Psoas muscle (tissue), 8 donors: ENCODE data around the gene ANKRD53. TPM values are rescaled to one million over a fixed set of nuclear protein-coding genes. Genes with fewer than 3 reads are reported as not detected.

Experiments
- ATAC-seq, 4 donors: fragments of 200-7000 bp; cut with Tn5 transposase; one replicate each; pipeline ENCODE4 v1.9.1; 2020; ENCODE audit warnings: moderate library complexity in 3 of 4, mild to moderate bottlenecking in 2 of 4
- DNase-seq, 2 donors: peaks; one replicate each; pipeline ENCODE4 v3.0.0-alpha.2; 2020
- H3K27ac ChIP-seq: fragments of 200-600 bp; one replicate; pipeline ENCODE4 v1.8.0; 2022
- H3K27me3 ChIP-seq, 3 donors: fragments of 200-600 bp in 1 of 3; one replicate each; pipeline versions ENCODE4 v1.6.1 to v1.8.0; 2013 to 2022; ENCODE audit warnings: low read length in 2 of 3, mild to moderate bottlenecking in 2 of 3, moderate library complexity in 1 of 3; ENCODE audit not compliant: insufficient read depth in 3 of 3
- H3K36me3 ChIP-seq, 2 donors: fragments of 200-600 bp in 1 of 2; one replicate each; pipeline versions ENCODE4 v1.6.1 to v1.8.0; 2013 to 2022; ENCODE audit warnings: low read depth in 1 of 2, mild to moderate bottlenecking in 1 of 2, moderate library complexity in 1 of 2; ENCODE audit not compliant: insufficient read depth in 1 of 2
- H3K4me1 ChIP-seq: fragments of 200-600 bp; one replicate; pipeline ENCODE4 v1.8.0; 2022
- H3K4me3 ChIP-seq: fragments of 200-600 bp; one replicate; pipeline ENCODE4 v1.8.0; 2022; ENCODE audit warnings: mild to moderate bottlenecking
- H3K9me3 ChIP-seq: fragments of 200-600 bp; one replicate; pipeline ENCODE4 v1.8.0; 2022
- WGBS, 3 donors: extraction: QIAGEN DNeasy Blood & Tissue Kit; methylation state at CpG; one replicate each; pipeline versions ENCODE4 v1.1.6 to v1.1.7; 2013; 5-methylcytosine and 5-hydroxymethylcytosine counted together
- intact Hi-C, 2 donors: fragments of 100-400 bp; cut with DNase I; formaldehyde crosslinking; loops; one replicate each; pipeline versions ENCODE4 v1.11.0 to v1.14.2; 2022
- polyA plus RNA-seq, 3 donors: library from polyadenylated mRNA; stranded (reverse); fragments of 200-250 nt; gene quantifications; one replicate each; pipeline ENCODE4 v1.2.3, GENCODE V29; 2013
- total RNA-seq, 4 donors: library from RNA; stranded (reverse); fragmentation: NEBNext Ultra II Directional in 2 of 4; extraction: Animal tissue kit (Norgen Biotek cat#: 25700) in 2 of 4; gene quantifications; one replicate each; pipeline versions ENCODE4 v1.2.1 to v1.2.4, GENCODE V29; 2021 to 2023
- TF ChIP-seq, protein P1 (sequence below): fragments of 200-600 bp; IDR thresholded peaks from one replicate; pipeline ENCODE4 v1.8.0; 2022; ENCODE audit warnings: antibody characterized with exemption
- donor health status: healthy with polysubstance abuse.
- donor health status: DM: no; HTN: no; CAD: no; lungs with moderate emphysema.
- donor health status: Bipolar disorder and iron deficiency.
- donor health status: healthy.
- donor health status: DM: yes; HTN: yes; CAD: no.
- donor health status: DM: no; HTN: no; CAD: no.
- donor health status: DM: no; HTN: no; CAD: no.
- donor health status: DM: yes; HTN: yes; CAD: no.

Gene ANKRD53
- total and polyA plus RNA-seq, 7 donors, result 0.15 to 0.77 (median 0.40) TPM

DNA sequence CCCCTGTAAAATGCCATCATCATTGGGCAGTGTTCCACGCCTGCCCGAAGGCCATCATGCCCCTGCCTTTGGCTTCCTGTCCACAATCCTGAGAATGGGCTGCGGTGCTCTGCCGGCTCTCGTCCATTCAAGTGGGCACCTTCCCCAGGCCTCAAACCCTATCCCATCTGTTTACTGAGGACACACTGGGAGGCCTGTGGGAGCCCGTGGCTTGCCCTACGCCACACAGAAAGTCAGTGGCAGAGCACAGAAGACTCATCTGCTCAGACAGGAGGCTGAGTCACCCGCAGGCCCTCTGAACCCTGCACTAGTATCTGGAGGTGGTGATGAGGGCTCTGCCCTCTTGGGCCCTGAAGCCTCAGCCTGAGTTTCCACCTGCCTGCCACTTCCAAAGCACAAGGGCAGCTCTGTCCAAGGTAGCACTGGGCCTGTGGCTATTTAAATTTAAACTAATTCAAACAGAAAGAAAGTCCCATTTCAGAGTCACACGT is 19.1 kb upstream of the ANKRD53 start:
- no peaks in the 10 kb centered on the region for H3K4me1 ChIP-seq
- no peaks in the 10 kb centered on the region for H3K36me3 ChIP-seq
- no peak overlapping the region for H3K4me3 ChIP-seq
- DNase-seq (no peak), ATAC-seq (no peak)
- 92 to 95% (median 94%) methylated on average over 9 of the region's 9 CpGs for WGBS, 3 donors
- intact Hi-C loops, result no loop called here
- no peaks in the 10 kb centered on the region for H3K9me3 ChIP-seq
- H3K27ac ChIP-seq, result no peak overlapping the region
- peaks cover 0 to 22% (median 0%) of the 10 kb centered on the region in 3 donors for H3K27me3 ChIP-seq
- TF ChIP-seq, protein P1, sequence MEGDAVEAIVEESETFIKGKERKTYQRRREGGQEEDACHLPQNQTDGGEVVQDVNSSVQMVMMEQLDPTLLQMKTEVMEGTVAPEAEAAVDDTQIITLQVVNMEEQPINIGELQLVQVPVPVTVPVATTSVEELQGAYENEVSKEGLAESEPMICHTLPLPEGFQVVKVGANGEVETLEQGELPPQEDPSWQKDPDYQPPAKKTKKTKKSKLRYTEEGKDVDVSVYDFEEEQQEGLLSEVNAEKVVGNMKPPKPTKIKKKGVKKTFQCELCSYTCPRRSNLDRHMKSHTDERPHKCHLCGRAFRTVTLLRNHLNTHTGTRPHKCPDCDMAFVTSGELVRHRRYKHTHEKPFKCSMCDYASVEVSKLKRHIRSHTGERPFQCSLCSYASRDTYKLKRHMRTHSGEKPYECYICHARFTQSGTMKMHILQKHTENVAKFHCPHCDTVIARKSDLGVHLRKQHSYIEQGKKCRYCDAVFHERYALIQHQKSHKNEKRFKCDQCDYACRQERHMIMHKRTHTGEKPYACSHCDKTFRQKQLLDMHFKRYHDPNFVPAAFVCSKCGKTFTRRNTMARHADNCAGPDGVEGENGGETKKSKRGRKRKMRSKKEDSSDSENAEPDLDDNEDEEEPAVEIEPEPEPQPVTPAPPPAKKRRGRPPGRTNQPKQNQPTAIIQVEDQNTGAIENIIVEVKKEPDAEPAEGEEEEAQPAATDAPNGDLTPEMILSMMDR, result no peak

DNA sequence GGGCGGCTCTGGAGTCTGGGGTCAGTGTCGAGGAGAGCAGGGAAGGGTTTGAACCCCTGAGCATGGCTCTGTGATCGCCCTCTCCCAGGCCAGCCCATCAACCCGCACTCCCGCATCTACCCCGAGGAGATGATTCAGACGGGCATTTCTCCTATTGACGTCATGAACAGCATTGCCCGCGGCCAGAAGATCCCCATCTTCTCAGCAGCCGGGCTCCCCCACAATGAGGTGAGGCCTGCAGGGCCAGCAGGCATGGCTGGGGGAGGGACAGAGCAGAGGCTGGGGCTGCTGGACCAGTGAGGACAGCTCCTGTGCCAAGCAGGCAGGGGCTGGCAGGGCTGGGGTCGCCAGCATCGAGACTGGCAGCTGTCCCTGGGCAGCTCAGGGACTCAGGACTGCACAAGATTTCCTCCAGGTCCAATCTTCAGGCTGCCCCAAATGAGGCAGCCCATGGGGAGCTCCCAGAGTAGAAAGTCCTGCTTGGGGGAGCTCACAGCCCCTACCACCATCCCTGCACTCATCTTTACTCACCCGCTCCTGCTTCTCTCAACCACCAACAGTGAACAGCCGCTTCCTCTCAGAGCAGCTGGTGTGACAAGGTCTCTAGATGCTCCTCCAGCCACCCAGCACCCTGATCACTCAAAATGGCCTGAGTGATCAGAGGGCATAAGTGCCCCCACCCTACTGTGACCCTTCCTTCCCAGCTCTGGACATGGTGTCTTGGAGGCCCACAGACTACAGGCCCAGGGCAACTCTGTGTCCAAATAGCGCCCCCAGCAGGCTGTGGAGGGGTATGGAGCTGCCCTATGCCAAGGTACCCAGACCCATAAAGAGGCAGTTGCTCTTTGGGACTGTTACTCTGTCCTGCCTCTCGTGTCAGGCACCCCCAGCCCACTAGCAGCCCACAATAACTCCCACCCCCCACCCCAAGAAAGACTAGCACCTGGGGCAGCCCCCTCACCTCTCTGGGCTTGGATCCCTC is 18.3 kb upstream of the ANKRD53 start:
- TF ChIP-seq, protein P1, result no peak
- Histone ChIP-seq H3K4me1 (no peaks in the 10 kb centered on the region), H3K27ac (no peak overlapping the region), H3K36me3 (no peaks in the 10 kb centered on the region), H3K27me3 (peaks cover 0 to 26% (median 5%) of the 10 kb centered on the region in 3 donors), H3K4me3 (no peak overlapping the region), H3K9me3 (no peaks in the 10 kb centered on the region)
- no peak for DNase-seq
- ATAC-seq, result no peak
- intact Hi-C loops, result no loop called here
- WGBS, 3 donors, result 79 to 83% (median 80%) methylated on average over 17 of the region's 17 CpGs

DNA sequence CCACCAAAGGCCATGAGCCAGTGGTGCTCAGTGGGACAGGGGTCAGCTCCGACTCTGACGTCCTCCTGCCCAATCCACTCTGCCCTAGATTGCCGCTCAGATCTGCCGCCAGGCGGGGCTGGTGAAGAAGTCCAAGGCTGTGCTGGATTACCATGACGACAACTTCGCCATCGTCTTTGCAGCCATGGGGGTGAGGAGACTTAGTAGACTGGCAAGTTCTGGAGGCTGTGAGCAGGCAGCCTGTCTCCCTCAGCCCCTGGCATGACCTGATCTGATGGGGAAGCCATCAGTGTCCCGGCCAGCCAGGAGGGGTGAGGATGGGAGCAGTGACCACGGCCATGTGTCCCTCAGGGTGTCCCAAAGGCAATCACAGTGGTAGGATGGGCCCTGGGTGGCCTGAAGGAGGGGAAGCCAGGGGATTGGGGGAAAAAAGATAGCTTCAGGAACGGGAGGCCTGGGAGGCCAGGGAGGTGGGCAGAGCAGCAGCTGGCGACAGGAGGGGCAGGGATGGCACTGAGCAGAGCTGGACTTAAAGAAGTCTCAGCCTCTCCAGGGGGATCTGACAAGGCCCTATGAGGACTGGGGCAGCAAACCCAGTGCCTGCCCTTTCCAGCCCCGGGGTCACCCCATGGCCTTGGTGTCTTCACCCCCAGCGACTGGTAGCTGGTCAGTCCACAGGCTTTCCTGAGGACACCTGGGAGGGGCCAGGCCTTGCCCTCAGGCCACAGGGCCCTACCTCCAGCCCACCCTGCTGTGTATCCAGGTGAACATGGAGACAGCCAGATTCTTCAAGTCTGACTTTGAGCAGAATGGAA is 17.4 kb upstream of the ANKRD53 start:
- no peak for DNase-seq
- no peak for ATAC-seq
- no peaks in the 10 kb centered on the region for H3K4me1 ChIP-seq
- no peak overlapping the region for H3K27ac ChIP-seq
- 60 to 71% (median 66%) methylated on average over 14 of the region's 14 CpGs for WGBS, 3 donors
- peaks cover 0 to 32% (median 5%) of the 10 kb centered on the region in 3 donors for H3K27me3 ChIP-seq
- H3K9me3 ChIP-seq, result no peaks in the 10 kb centered on the region
- TF ChIP-seq, protein P1, result no peak
- intact Hi-C loops, result no loop called here
- no peaks in the 10 kb centered on the region for H3K36me3 ChIP-seq
- no peak overlapping the region for H3K4me3 ChIP-seq

DNA sequence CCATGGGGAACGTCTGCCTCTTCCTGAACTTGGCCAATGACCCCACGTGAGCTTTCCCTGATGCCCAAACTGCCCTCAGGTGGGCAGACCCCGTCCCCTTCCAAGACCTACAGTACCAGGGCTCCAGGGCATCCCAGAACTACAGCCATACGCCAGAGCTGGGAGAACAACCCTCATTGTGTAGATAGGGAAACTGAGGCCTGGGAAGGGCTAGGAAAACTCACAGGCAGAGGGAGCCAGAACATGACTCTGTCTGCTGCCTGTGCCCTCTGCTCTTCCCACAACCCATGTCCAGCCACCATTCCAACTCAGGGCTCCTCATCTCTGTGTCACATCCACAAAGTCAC is 16.8 kb upstream of the ANKRD53 start:
- DNase-seq (no peak), ATAC-seq (no peak)

More for the DNA sequence above, 16.8 kb upstream of the ANKRD53 start:
- H3K27ac ChIP-seq, result no peak overlapping the region
- no peaks in the 10 kb centered on the region for H3K4me1 ChIP-seq
- no peaks in the 10 kb centered on the region for H3K9me3 ChIP-seq
- 78 to 91% (median 81%) methylated on average over 4 of the region's 4 CpGs for WGBS, 3 donors
- no peaks in the 10 kb centered on the region for H3K36me3 ChIP-seq
- no peak overlapping the region for H3K4me3 ChIP-seq
- peaks cover 0 to 32% (median 5%) of the 10 kb centered on the region in 3 donors for H3K27me3 ChIP-seq
- intact Hi-C loops, result no loop called here
- TF ChIP-seq, protein P1, result no peak
